GM12864 (cell line): Measurements from ENCODE around the gene RNF111.

ENCODE experiments used
- DNase-seq: peaks from one replicate; pipeline ENCODE4 v3.0.0-alpha.2; 2011; ENCODE audit warnings: low read depth
- H3K4me3 ChIP-seq: 2 replicates; pipeline ENCODE4 v1.5.1; 2011; ENCODE audit warnings: mild to moderate bottlenecking, low read depth, low read length, control low read depth
- CTCF ChIP-seq: IDR thresholded peaks from 2 replicates; pipeline ENCODE4 v1.5.1; 2011; ENCODE audit warnings: low read depth, mild to moderate bottlenecking, moderate library complexity, low read length, control low read depth, inconsistent platforms; ENCODE audit errors: missing control alignments

RNF111 gene

DNA sequence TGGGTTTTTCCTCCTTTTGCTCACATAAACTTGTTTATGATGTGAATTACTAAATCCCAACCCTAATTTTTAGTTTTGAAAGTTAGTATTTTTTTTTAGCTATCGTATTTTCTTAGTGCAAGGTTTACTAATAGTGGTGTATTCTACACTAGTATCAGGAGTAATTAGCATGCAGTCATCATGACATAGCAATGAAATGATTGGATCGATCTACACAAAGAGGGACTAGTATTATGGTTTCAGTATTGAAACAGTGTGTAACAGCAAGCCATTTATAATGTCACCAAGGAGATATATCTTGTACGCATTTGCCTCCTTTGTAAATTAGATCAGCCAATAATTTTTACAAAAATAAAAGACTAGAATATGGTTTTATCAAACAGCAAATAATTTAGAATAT lies 38.7 kb downstream of the RNF111 start:
- DNase-seq, result no peak
- no peak overlapping the region for H3K4me3 ChIP-seq
- no peak for TF ChIP-seq CTCF

GRCh38 chr15:59028387-59028955 lies 41.0 kb downstream of the RNF111 start:
- no peak for DNase-seq
- TF ChIP-seq CTCF, result no peak
- no peak overlapping the region for H3K4me3 ChIP-seq

GRCh38 chr15:59029554-59029953 lies 42.1 kb downstream of the RNF111 start:
- no peak overlapping the region for H3K4me3 ChIP-seq
- no peak for TF ChIP-seq CTCF
- DNase-seq, result no peak

GRCh38 chr15:59035201-59035600 lies 47.7 kb downstream of the RNF111 start:
- TF ChIP-seq CTCF, result no peak
- DNase-seq, result no peak
- no peak overlapping the region for H3K4me3 ChIP-seq

GRCh38 chr15:59039225-59039624 lies 51.8 kb downstream of the RNF111 start:
- no peak for DNase-seq
- TF ChIP-seq CTCF, result no peak
- H3K4me3 ChIP-seq, result no peak overlapping the region

- DNase-seq, result no peak
- no peak for TF ChIP-seq CTCF
- no peak overlapping the region for H3K4me3 ChIP-seq
Measured at GRCh38 chr15:59042041-59042440, 54.6 kb downstream of the RNF111 start.

DNA sequence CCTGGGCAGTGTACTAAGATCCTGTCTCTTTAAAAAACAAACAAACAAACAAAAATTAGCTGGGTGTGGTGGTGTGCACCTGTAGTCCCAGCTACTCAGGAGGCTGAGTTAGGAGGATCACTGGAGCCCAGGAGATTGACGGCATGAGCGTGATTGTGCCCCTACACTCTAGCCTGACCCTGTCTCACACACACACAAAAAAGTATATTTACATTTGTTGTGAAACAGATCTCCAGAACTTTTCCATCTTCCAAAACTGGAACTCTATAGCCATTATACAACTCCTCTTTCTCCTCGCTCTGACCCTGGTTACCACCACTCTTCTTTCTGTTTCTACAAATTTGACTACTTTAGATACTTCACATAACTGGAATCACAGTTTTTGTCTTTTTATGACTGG lies 61.4 kb downstream of the RNF111 start:
- no peak for TF ChIP-seq CTCF
- H3K4me3 ChIP-seq, result no peak overlapping the region
- DNase-seq, result no peak
